Activated T-helper 1 cell treated with anti-CD3 and anti-CD28 coated beads, Interleukin-12 subunit alpha, Interleukin-12 subunit beta, Interleukin-2, Interleukin-4 antibody, amounts not matched to agents 30 ng/mL and 10 ng/mL and 1 ng/mL, durations not matched to agents 14 hours and 24 hours and 36 hours (primary cell): ENCODE data around the gene CENPK. TPM values are rescaled to one million over a fixed set of nuclear protein-coding genes. Genes with fewer than 3 reads are reported as not detected.
"Not testable (repeated sequence)": the region's sequence is repeated elsewhere in the genome, so short reads cannot be mapped to it uniquely, and the experiment has no call there.

Experiments
- DNase-seq: peaks from one replicate; pipeline ENCODE4 v3.0.0; 2021; ENCODE audit warnings: low spot score
- H3K27ac Mint-ChIP-seq: one replicate; pipeline ENCODE4 v1.8.0; 2021; ENCODE audit warnings: mild to moderate bottlenecking, mixed read lengths
- H3K27me3 Mint-ChIP-seq: one replicate; pipeline ENCODE4 v1.8.0; 2022; ENCODE audit warnings: mild to moderate bottlenecking, moderate library complexity, mixed read lengths; ENCODE audit not compliant: insufficient read depth
- H3K36me3 Mint-ChIP-seq: one replicate; pipeline ENCODE4 v1.8.0; 2021; ENCODE audit warnings: low read depth, mixed read lengths
- H3K4me1 Mint-ChIP-seq: one replicate; pipeline ENCODE4 v1.8.0; 2021; ENCODE audit warnings: low read depth, mixed read lengths
- H3K4me3 Mint-ChIP-seq: one replicate; pipeline ENCODE4 v1.8.0; 2021; ENCODE audit warnings: mild to moderate bottlenecking, moderate library complexity, mixed read lengths
- H3K9me3 Mint-ChIP-seq: one replicate; pipeline ENCODE4 v1.8.0; 2021; ENCODE audit warnings: mixed read lengths
- intact Hi-C: fragments of 100-400 bp; cut with micrococcal nuclease; formaldehyde crosslinking; loops from one replicate; pipeline ENCODE4 v1.15.1; 2024
- total RNA-seq: library from RNA; stranded (reverse); gene quantifications from 2 replicates; pipeline ENCODE4 v1.2.3, GENCODE V29; 2022

Gene CENPK
- total RNA-seq, 1 donor from 2014 or later, result 81.0 TPM

- H3K9me3 Mint-ChIP-seq, H3K4me1 Mint-ChIP-seq: not testable (repeated sequence)
These were observed 76.2 kb downstream of the CENPK start for GRCh38 chr5:65486803-65487202.

GRCh38 chr5:65485405-65485804 lies 77.6 kb downstream of the CENPK start:
- H3K4me3 Mint-ChIP-seq, result no peak overlapping the region
- no peak for DNase-seq
- intact Hi-C loops, result no loop called here
- no peak overlapping the region for H3K27ac Mint-ChIP-seq
- peaks cover 9% of the 10 kb centered on the region for H3K4me1 Mint-ChIP-seq
- no peaks in the 10 kb centered on the region for H3K9me3 Mint-ChIP-seq
- no peaks in the 10 kb centered on the region for H3K36me3 Mint-ChIP-seq
- H3K27me3 Mint-ChIP-seq, result no peaks in the 10 kb centered on the region

More at GRCh38 chr5:65486803-65487202, 76.2 kb downstream of the CENPK start:
- intact Hi-C loops, H3K4me3 Mint-ChIP-seq, H3K27ac Mint-ChIP-seq, H3K27me3 Mint-ChIP-seq, DNase-seq, H3K36me3 Mint-ChIP-seq: not testable (repeated sequence)

GRCh38 chr5:65483546-65484346 lies 79.2 kb downstream of the CENPK start:
- Mint-ChIP-seq H3K27me3 (no peaks in the 10 kb centered on the region), H3K27ac (no peak overlapping the region), H3K36me3 (no peaks in the 10 kb centered on the region), H3K4me3 (no peak overlapping the region), H3K9me3 (no peaks in the 10 kb centered on the region), H3K4me1 (peaks cover 9% of the 10 kb centered on the region)
- no peak for DNase-seq
- intact Hi-C loops, result loop anchor here (1.0 to 5.0 kb wide), 9 partner anchors 271 to 848 kb away; partner anchors contain the start of gene SREK1

GRCh38 chr5:65482736-65483545 lies 80.0 kb downstream of the CENPK start:
- Mint-ChIP-seq H3K27ac (peak overlapping the region; percentile 89), H3K4me1 (peaks cover 9% of the 10 kb centered on the region), H3K36me3 (no peaks in the 10 kb centered on the region), H3K4me3 (no peak overlapping the region), H3K9me3 (no peaks in the 10 kb centered on the region), H3K27me3 (peaks cover 2% of the 10 kb centered on the region)
- DNase-seq, result no peak
- intact Hi-C loops, result loop anchor here (1.0 to 5.0 kb wide), 12 partner anchors 80 to 848 kb away; partner anchors contain the start of genes CENPK, CWC27, PPWD1 and SREK1

- no peak for DNase-seq
- Mint-ChIP-seq H3K36me3 (no peaks in the 10 kb centered on the region), H3K27ac (peak overlapping the region; percentile 89), H3K4me3 (no peak overlapping the region), H3K27me3 (peaks cover 4% of the 10 kb centered on the region), H3K9me3 (no peaks in the 10 kb centered on the region), H3K4me1 (peaks cover 9% of the 10 kb centered on the region)
- intact Hi-C loops, result loop anchor here (1.0 to 5.0 kb wide), 6 partner anchors 81 to 714 kb away; partner anchors contain the start of genes CENPK, CWC27, PPWD1 and SREK1IP1
These were observed 80.7 kb downstream of the CENPK start for GRCh38 chr5:65482296-65482735.

GRCh38 chr5:65481635-65482295 lies 81.2 kb downstream of the CENPK start, which contains the start of gene ADAMTS6:
TSS of gene ADAMTS6 (minus strand) at chr5:65481920. CDS start at chr5:65473673, 8,247 bp downstream.
- H3K27me3 Mint-ChIP-seq, result peaks cover 4% of the 10 kb centered on the region
- H3K27ac Mint-ChIP-seq, result peak within 1 kb of the TSS; percentile 89
- no peak within 1 kb of the TSS for H3K4me3 Mint-ChIP-seq

GRCh38 chr5:65481171-65481581 lies 81.8 kb downstream of the CENPK start:
- H3K27me3 Mint-ChIP-seq, result peaks cover 4% of the 10 kb centered on the region
- peaks cover 9% of the 10 kb centered on the region for H3K4me1 Mint-ChIP-seq
- no peaks in the 10 kb centered on the region for H3K36me3 Mint-ChIP-seq
- H3K9me3 Mint-ChIP-seq, result no peaks in the 10 kb centered on the region
- DNase-seq, result no peak
- no peak overlapping the region for H3K4me3 Mint-ChIP-seq
- intact Hi-C loops, result loop anchor here (5.0 kb wide), 1 partner anchor 269 kb away; no protein-coding TSS in a partner anchor
- H3K27ac Mint-ChIP-seq, result peak overlapping the region; percentile 89

More at GRCh38 chr5:65481635-65482295, 81.2 kb downstream of the CENPK start, which contains the start of gene ADAMTS6:
- Mint-ChIP-seq H3K9me3 (no peaks in the 10 kb centered on the region), H3K36me3 (no peaks in the 10 kb centered on the region), H3K4me1 (peaks cover 9% of the 10 kb centered on the region)
- intact Hi-C loops, result loop anchor here (1.0 to 5.0 kb wide), 6 partner anchors 82 to 713 kb away; partner anchors contain the start of genes CENPK, CWC27, PPWD1 and SREK1IP1
- peak; percentile 59 for DNase-seq

- no peaks in the 10 kb centered on the region for H3K9me3 Mint-ChIP-seq
- peaks cover 9% of the 10 kb centered on the region for H3K4me1 Mint-ChIP-seq
- DNase-seq, result no peak
- no peak overlapping the region for H3K4me3 Mint-ChIP-seq
- intact Hi-C loops, result loop anchor here (5.0 kb wide), 1 partner anchor 268 kb away; no protein-coding TSS in a partner anchor
- H3K36me3 Mint-ChIP-seq, result no peaks in the 10 kb centered on the region
- no peak overlapping the region for H3K27ac Mint-ChIP-seq
- H3K27me3 Mint-ChIP-seq, result peaks cover 4% of the 10 kb centered on the region
These were observed 82.6 kb downstream of the CENPK start for GRCh38 chr5:65480306-65480865.

- intact Hi-C loops, result no loop called here
- no peaks in the 10 kb centered on the region for H3K36me3 Mint-ChIP-seq
- H3K27ac Mint-ChIP-seq, result no peak overlapping the region
- no peaks in the 10 kb centered on the region for H3K9me3 Mint-ChIP-seq
- no peak for DNase-seq
- H3K27me3 Mint-ChIP-seq, result peaks cover 7% of the 10 kb centered on the region
- peaks cover 9% of the 10 kb centered on the region for H3K4me1 Mint-ChIP-seq
- no peak overlapping the region for H3K4me3 Mint-ChIP-seq
These were observed 83.4 kb downstream of the CENPK start for GRCh38 chr5:65479527-65479926.

GRCh38 chr5:65478336-65478735 lies 84.6 kb downstream of the CENPK start:
- H3K4me1 Mint-ChIP-seq, result peaks cover 6% of the 10 kb centered on the region
- no peak overlapping the region for H3K4me3 Mint-ChIP-seq
- H3K27me3 Mint-ChIP-seq, result peaks cover 7% of the 10 kb centered on the region
- no peaks in the 10 kb centered on the region for H3K9me3 Mint-ChIP-seq
- intact Hi-C loops, result no loop called here
- no peak for DNase-seq
- H3K36me3 Mint-ChIP-seq, result no peaks in the 10 kb centered on the region
- no peak overlapping the region for H3K27ac Mint-ChIP-seq

GRCh38 chr5:65475895-65476294 lies 87.1 kb downstream of the CENPK start:
- no peak for DNase-seq
- intact Hi-C loops, result no loop called here
- H3K27me3 Mint-ChIP-seq, result peaks cover 14% of the 10 kb centered on the region
- H3K27ac Mint-ChIP-seq, result no peak overlapping the region
- H3K9me3 Mint-ChIP-seq, result no peaks in the 10 kb centered on the region
- H3K36me3 Mint-ChIP-seq, result no peaks in the 10 kb centered on the region
- no peak overlapping the region for H3K4me3 Mint-ChIP-seq
- H3K4me1 Mint-ChIP-seq, result no peaks in the 10 kb centered on the region

- Mint-ChIP-seq H3K27ac (no peak overlapping the region), H3K4me1 (no peaks in the 10 kb centered on the region), H3K4me3 (no peak overlapping the region), H3K9me3 (no peaks in the 10 kb centered on the region), H3K36me3 (no peaks in the 10 kb centered on the region), H3K27me3 (peaks cover 14% of the 10 kb centered on the region)
- no peak for DNase-seq
- intact Hi-C loops, result no loop called here
These were observed 87.6 kb downstream of the CENPK start for GRCh38 chr5:65475336-65475735.
